ENCODE results near the gene PTPRN2. TPM values are rescaled to one million over a fixed set of nuclear protein-coding genes. Genes with fewer than 3 reads are reported as not detected.

PTPRN2 gene
- total RNA-seq, 2 experiments from 2014 or later, result 7.0 to 7.2 TPM

DNA sequence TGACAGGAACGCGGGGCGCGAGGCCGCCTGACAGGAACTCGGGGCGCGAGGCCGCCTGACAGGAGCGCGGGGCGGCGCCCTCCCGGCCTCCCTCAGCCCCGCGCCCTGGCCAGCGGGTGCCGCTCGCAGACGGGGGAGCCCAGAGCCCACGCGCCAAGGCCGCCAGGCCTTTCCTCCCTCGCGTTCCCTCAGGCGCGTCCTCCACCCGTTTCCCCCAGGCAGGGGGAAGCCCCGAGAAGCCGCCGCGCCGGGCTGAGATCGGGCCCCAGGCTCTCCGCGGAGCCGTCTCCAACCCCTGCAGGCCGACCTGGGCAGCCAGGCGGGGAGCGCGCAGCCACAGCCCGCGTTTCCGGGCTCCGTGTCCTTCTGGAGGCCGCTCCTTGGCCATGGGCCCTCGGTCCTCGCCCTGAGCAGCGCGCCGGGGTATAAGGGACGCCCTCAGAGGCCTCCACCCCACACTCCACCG, 17.7 kb downstream of the PTPRN2 start:
- H3K4me1 Mint-ChIP-seq (ENCODE audit: low read depth), result no peaks in the 10 kb centered on the region
- no peak overlapping the region for H3K4me3 Mint-ChIP-seq
- ATAC-seq, result no peak
- ChIA-PET CTCF (no interaction called here), POLR2A (no interaction called here)
- H3K27me3 Mint-ChIP-seq (ENCODE audit: low read depth), result peaks cover 16% of the 10 kb centered on the region
- no peaks in the 10 kb centered on the region for H3K36me3 Mint-ChIP-seq (ENCODE audit: low read depth)
- no peaks in the 10 kb centered on the region for H3K9me3 Mint-ChIP-seq (ENCODE audit: insufficient read depth)
- DNase-seq, result no peak
- no peak overlapping the region for H3K27ac Mint-ChIP-seq

DNA sequence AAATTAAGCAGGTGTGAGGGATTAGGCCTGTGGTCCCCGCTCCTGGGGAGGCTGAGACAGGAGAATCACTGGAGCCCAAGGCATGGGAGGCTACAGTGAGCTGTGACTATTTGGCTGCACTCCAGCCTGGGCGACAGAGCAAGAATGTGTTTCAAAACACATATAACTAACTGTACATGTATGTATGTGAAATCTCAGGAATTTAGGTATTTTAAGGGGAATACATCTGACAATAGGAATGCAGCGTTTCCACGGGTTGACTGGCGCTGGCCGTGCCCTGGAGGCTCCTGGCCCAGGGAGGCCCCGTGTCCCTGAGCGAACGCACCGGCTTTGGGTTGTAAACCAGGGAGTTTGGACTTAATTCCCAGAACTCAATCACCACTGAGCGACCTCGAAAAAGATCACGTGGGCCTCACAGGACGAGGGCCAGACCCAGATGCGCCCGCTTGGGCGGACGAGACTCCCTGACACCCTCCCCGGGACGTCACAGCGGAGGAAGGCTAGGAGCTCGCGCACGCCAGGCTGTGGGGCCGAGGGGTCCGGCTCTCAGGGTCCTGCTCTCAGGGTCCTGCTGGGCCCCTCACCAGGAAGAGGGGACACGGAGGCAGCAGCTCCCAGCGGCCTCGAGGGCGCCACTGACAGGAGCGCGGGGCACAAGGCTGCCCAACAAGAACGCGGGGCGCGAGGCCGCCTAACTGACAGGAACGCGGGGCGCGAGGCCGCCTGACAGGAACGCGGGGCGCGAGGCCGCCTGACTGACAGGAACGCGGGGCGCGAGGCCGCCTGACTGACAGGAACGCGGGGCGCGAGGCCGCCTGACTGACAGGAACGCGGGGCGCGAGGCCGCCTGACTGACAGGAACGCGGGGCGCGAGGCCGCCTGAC, 18.4 kb downstream of the PTPRN2 start:
- POLR2A ChIA-PET, result no interaction called here
- Mint-ChIP-seq H3K4me3 (no peak overlapping the region), H3K27me3 (ENCODE audit: low read depth) (peaks cover 15% of the 10 kb centered on the region)

DNA sequence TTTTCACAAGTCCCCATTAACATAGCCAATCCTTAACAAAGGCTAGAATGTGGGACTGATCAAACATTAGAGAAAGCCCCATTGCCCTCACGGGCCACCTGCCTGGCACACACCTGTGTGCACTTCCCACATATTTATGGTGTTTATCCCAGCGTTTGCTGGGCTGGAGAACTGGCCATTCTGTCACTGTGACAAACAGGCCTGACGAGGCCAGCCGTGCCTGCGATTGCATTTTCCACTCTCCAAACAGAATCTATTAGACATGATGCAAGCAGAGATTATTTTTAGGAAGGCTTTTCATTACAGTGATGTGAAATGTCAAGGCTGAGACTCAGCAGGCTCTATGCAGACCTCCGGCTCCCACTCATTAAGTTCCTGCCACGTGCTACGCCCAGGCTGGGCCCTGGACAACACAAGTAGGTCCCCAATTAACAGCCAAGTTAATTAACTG, 20.4 kb downstream of the PTPRN2 start:
- Mint-ChIP-seq H3K27me3 (ENCODE audit: low read depth) (peaks cover 15% of the 10 kb centered on the region), H3K4me1 (ENCODE audit: low read depth) (no peaks in the 10 kb centered on the region), H3K36me3 (ENCODE audit: low read depth) (no peaks in the 10 kb centered on the region), H3K4me3 (no peak overlapping the region), H3K27ac (no peak overlapping the region), H3K9me3 (ENCODE audit: insufficient read depth) (no peaks in the 10 kb centered on the region)
- no peak for DNase-seq
- ATAC-seq, result no peak
- CTCF ChIA-PET, result no interaction called here
- POLR2A ChIA-PET, result no interaction called here

More for the DNA sequence above, 18.4 kb downstream of the PTPRN2 start:
- Mint-ChIP-seq H3K36me3 (ENCODE audit: low read depth) (no peaks in the 10 kb centered on the region), H3K4me1 (ENCODE audit: low read depth) (no peaks in the 10 kb centered on the region), H3K27ac (no peak overlapping the region), H3K9me3 (ENCODE audit: insufficient read depth) (no peaks in the 10 kb centered on the region)
- ATAC-seq (no peak), DNase-seq (no peak)
- CTCF ChIA-PET, result no interaction called here

DNA sequence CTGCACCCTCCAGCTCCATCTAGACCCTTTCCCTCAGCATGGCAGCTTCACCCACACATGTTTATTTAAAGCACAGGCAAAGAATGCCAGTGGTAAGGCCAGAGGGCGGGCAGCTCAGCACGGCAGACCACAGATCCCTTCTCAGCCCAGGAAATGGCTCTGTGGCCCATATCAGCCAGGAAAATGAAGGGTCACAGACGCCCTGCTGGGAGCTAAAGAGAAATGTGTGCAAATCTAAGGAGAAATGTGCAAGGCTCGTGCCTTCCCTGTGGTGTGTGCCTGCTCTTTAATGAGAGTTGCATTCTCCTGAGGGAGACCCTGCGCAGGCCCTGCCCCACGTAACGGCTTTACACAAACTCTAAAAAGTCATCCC, 23.0 kb downstream of the PTPRN2 start:
- ChIA-PET POLR2A (no interaction called here), CTCF (no interaction called here)
- ATAC-seq (no peak), DNase-seq (no peak)
- Mint-ChIP-seq H3K27me3 (ENCODE audit: low read depth) (peaks cover 7% of the 10 kb centered on the region), H3K9me3 (ENCODE audit: insufficient read depth) (no peaks in the 10 kb centered on the region), H3K4me1 (ENCODE audit: low read depth) (no peaks in the 10 kb centered on the region), H3K27ac (no peak overlapping the region), H3K4me3 (no peak overlapping the region), H3K36me3 (ENCODE audit: low read depth) (no peaks in the 10 kb centered on the region)

DNA sequence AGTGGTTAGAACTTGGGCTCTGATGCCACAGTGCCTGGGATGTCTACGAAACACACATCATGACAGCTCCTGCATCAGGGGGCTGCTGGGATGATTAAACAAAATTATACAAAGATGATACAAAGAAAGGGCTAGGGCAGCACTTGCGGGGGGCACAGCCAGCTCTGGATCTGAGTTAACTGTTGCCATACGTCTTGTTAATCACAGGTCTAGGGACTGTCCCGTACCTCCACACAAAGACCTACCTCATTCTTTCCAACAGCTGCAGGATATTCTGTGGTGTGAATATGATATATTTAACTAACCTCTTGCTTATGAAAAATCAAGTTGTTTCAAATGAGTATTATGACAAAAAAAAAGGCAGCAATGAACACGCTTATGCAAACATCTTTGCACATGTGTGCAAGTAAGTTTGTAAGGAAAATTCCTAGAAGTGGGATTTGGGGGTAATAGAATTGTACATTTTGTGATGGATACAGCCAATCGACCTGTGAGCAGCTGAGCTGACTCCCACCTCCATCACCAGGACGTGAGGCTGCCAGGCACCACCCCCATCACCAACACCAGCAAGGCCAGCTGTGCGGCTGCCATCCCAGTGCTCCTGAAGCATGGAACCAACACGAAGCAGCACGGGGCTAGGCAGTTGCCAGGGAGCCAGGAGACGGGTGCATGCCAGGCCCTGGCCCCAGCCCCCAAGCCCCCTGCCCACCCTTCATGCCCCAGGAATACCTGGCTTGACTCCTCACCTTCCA, 23.5 kb downstream of the PTPRN2 start:
- no peaks in the 10 kb centered on the region for H3K4me1 Mint-ChIP-seq (ENCODE audit: low read depth)
- ChIA-PET POLR2A (no interaction called here), CTCF (no interaction called here)
- H3K4me3 Mint-ChIP-seq, result no peak overlapping the region
- ATAC-seq (no peak), DNase-seq (no peak)
- H3K27me3 Mint-ChIP-seq (ENCODE audit: low read depth), result peaks cover 5% of the 10 kb centered on the region
- H3K9me3 Mint-ChIP-seq (ENCODE audit: insufficient read depth), result no peaks in the 10 kb centered on the region
- H3K36me3 Mint-ChIP-seq (ENCODE audit: low read depth), result no peaks in the 10 kb centered on the region
- H3K27ac Mint-ChIP-seq, result no peak overlapping the region

DNA sequence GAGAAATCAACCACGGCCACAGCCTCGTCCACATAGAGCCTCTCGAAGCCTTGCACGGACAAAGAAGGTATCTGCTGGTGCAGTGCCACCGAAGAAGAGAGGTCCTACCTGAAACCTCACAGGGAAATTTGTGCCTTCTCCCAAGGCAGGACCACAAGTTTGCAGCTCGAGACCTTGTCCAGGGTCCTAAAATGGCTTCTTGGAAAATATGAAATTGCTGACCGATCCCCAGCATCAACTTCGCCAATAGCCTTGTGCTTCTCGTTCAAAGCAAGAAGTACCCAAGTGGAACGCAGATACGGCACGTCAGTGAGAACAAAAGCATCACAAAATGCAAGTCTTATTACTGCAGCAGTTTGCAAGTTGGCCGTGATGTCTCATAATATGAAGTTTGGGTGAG, 24.6 kb downstream of the PTPRN2 start:
- DNase-seq (no peak), ATAC-seq (no peak)
- Mint-ChIP-seq H3K9me3 (ENCODE audit: insufficient read depth) (no peaks in the 10 kb centered on the region), H3K4me1 (ENCODE audit: low read depth) (no peaks in the 10 kb centered on the region), H3K27ac (no peak overlapping the region), H3K4me3 (no peak overlapping the region), H3K27me3 (ENCODE audit: low read depth) (peaks cover 1% of the 10 kb centered on the region), H3K36me3 (ENCODE audit: low read depth) (no peaks in the 10 kb centered on the region)
- ChIA-PET CTCF (no interaction called here), POLR2A (no interaction called here)

DNA sequence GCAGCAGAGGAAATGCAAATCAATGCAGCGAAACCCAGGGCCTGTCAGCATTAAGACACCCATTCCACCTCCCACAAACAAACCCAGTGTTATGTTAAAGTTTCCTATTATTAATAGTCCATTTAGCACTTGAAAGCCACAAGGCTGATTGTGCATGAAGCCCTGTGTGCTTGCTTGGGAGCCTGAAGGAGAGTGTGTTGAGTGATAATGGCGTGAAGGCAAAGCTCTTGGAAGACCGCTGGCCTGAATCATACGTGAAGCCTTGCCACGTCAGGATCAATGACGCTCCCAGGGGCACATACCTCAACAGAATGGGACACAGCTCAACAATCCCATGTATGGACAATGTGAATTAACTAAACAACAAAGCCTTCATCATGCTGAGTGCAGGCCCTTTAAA, 25.1 kb downstream of the PTPRN2 start:
- ATAC-seq (no peak), DNase-seq (no peak)
- CTCF ChIA-PET, result no interaction called here
- H3K36me3 Mint-ChIP-seq (ENCODE audit: low read depth), result no peaks in the 10 kb centered on the region
- peaks cover 1% of the 10 kb centered on the region for H3K27me3 Mint-ChIP-seq (ENCODE audit: low read depth)
- H3K27ac Mint-ChIP-seq, result no peak overlapping the region
- H3K4me1 Mint-ChIP-seq (ENCODE audit: low read depth), result no peaks in the 10 kb centered on the region
- no peak overlapping the region for H3K4me3 Mint-ChIP-seq
- POLR2A ChIA-PET, result no interaction called here
- H3K9me3 Mint-ChIP-seq (ENCODE audit: insufficient read depth), result no peaks in the 10 kb centered on the region

DNA sequence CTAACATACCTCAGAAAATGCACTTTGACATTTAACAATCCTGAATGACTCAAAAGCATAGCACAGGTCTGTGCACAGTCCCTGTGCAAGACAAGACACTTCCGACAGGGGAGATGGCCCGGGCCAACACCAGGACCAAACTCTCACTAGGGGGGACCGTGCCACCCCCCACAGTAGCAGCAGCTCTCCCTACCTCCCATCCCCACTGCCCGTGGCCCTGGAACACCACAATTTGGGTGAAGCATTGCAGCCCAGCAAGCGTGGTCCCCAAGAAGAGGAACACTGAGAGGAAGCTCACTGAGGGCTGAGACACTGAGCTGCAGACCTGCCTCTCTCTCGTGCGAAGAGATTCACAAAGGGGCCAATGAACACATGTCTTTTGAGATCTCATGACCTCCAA, 26.0 kb downstream of the PTPRN2 start:
- Mint-ChIP-seq H3K9me3 (ENCODE audit: insufficient read depth) (no peaks in the 10 kb centered on the region), H3K27me3 (ENCODE audit: low read depth) (no peaks in the 10 kb centered on the region), H3K4me3 (no peak overlapping the region), H3K27ac (no peak overlapping the region), H3K36me3 (ENCODE audit: low read depth) (no peaks in the 10 kb centered on the region), H3K4me1 (ENCODE audit: low read depth) (no peaks in the 10 kb centered on the region)
- ChIA-PET POLR2A (no interaction called here), CTCF (no interaction called here)
- DNase-seq (no peak), ATAC-seq (no peak)

DNA sequence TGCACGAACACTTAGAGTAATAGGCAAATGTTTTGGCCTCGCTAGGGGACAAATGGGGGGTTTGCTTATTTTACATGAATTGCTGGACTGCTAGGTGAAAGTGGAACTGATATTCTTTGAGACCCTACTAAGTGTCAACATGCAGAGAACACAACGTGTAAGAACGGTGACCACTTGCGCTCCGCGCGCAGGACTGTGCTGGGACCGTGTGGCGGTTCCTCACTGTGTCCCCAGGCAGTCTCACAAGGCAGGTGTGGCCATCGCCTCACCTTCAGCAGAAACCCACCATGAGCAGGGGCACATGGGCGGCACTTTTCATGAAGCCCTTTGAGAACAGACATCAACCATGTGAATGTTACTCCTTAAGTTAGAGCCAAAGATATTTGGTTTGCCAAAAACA, 27.2 kb downstream of the PTPRN2 start:
- Mint-ChIP-seq H3K9me3 (ENCODE audit: insufficient read depth) (no peaks in the 10 kb centered on the region), H3K27ac (no peak overlapping the region), H3K36me3 (ENCODE audit: low read depth) (no peaks in the 10 kb centered on the region), H3K4me3 (no peak overlapping the region), H3K27me3 (ENCODE audit: low read depth) (no peaks in the 10 kb centered on the region), H3K4me1 (ENCODE audit: low read depth) (no peaks in the 10 kb centered on the region)
- ChIA-PET POLR2A (no interaction called here), CTCF (no interaction called here)
- ATAC-seq (no peak), DNase-seq (no peak)

DNA sequence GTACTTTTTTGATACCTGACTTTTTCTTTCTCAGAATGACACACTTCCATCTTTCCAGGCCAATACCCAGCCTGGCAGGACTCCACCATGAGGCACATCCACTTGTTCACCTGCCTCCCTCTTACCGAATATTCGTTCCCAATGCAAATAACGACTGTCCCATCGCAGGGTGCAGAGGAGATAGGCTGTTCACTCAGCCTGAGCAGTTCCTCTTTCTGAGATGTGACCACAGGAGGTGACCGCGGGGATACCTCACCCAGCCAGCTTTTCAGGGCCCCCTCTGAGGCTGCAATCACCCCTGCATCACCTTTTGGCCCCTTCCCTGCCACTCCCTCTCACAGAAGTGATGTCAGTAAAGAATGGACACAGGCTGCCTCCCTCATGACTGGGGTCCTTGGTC, 28.3 kb downstream of the PTPRN2 start:
- POLR2A ChIA-PET, result no interaction called here
- CTCF ChIA-PET, result no interaction called here
- Mint-ChIP-seq H3K27me3 (ENCODE audit: low read depth) (no peaks in the 10 kb centered on the region), H3K27ac (no peak overlapping the region), H3K4me3 (no peak overlapping the region), H3K9me3 (ENCODE audit: insufficient read depth) (no peaks in the 10 kb centered on the region), H3K36me3 (ENCODE audit: low read depth) (no peaks in the 10 kb centered on the region), H3K4me1 (ENCODE audit: low read depth) (no peaks in the 10 kb centered on the region)
- ATAC-seq, result no peak
- no peak for DNase-seq

DNA sequence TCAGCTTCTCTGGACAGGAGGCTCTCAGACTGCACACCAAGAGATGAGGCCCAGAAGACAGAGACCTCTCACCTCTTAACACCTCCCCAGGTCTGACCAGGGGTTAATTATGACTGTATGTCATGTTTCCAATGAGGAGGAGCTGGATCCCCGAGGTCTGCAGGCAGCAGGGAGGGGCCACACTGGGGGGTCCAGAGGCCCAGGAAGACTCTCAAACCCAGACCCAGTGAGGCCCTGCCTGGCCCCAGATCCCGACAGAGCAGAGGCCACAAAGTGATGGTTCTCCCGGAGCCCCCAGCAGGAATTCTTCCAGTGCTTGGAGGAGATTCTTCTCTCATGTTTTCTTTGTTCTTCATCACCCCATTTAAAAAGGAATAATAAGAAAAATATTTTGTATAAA, 28.8 kb downstream of the PTPRN2 start:
- ATAC-seq, result no peak
- Mint-ChIP-seq H3K36me3 (ENCODE audit: low read depth) (no peaks in the 10 kb centered on the region), H3K4me3 (no peak overlapping the region), H3K9me3 (ENCODE audit: insufficient read depth) (no peaks in the 10 kb centered on the region), H3K4me1 (ENCODE audit: low read depth) (no peaks in the 10 kb centered on the region), H3K27me3 (ENCODE audit: low read depth) (no peaks in the 10 kb centered on the region), H3K27ac (no peak overlapping the region)
- ChIA-PET CTCF (no interaction called here), POLR2A (no interaction called here)
- no peak for DNase-seq

DNA sequence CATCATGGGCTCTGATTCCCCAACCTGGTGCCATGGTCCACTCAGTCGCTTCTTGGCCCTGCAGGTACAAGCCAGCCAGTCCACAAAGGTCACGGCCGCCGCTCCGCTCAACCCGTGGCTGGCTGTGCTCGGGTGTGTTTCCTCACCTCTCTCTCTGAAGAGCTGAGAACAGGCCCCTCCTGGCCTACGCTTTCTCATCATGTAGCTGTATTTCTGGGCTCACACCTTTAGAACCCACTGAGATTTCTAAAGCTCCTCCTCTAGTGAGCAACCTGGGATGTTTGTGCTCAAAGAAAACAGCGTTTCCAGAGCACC, 30.2 kb downstream of the PTPRN2 start:
- H3K9me3 Mint-ChIP-seq (ENCODE audit: insufficient read depth), result no peaks in the 10 kb centered on the region
- DNase-seq (no peak), ATAC-seq (no peak)
- H3K27ac Mint-ChIP-seq, result no peak overlapping the region
- ChIA-PET CTCF (no interaction called here), POLR2A (no interaction called here)
- no peaks in the 10 kb centered on the region for H3K4me1 Mint-ChIP-seq (ENCODE audit: low read depth)
- no peak overlapping the region for H3K4me3 Mint-ChIP-seq
- H3K27me3 Mint-ChIP-seq (ENCODE audit: low read depth), result no peaks in the 10 kb centered on the region
- H3K36me3 Mint-ChIP-seq (ENCODE audit: low read depth), result no peaks in the 10 kb centered on the region

Measured in activated CD8-positive, alpha-beta T cell treated with anti-CD3 and anti-CD28 coated beads, Interleukin-2, amount 10 ng/mL, durations not matched to agents 7 days and 5 days (primary cell).